ENCODE results near the gene OBSCN.

DNA sequence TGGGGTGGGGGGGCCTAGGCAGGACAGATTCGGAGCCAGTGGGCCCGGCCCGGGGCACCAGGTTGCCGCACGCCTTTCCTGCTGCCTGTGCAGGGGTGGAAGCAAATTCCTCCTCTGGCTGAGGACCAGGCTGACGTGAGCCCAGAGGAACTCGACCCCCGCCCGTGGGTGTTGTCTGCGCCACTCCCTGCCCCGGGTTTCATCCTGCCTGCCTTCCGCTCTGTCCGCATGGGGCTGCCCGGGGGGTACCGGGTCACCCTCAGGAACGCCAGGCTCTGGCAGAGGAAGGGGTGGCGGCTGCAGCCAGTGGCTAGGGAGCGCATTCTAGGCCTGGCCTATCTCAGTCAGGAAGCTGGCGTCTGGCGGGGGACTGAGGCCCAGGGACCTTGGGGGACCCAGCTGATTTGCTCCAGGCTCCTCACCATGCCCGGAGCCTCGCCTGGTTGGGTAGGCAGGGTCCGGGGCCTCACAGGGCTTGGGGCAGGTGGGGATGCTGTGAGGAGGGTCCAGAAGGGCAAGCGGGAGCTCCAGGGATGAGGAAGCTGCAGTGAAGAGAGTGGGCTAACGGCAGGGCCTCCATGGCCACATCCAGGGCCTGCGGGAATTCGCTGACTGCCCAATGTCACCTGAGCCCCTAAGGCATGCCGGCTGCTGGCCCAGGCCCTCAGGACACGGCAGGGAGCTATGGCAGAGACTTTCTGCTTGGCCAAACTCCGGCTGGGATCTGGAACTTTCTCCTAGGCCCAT, 44.7 kb upstream of the OBSCN start:
- TF ChIP-seq EZH2 (IDR thresholded peaks at IDR 0.05; ENCODE audit: insufficient read depth, low read length) (no peak), CTCF (IDR thresholded peaks at IDR 0.05; ENCODE audit: insufficient read depth, low read depth, low read length) (no peak)
